Motor neuron (in vitro differentiated cells): ENCODE data around the gene SP100. TPM values are rescaled to one million over a fixed set of nuclear protein-coding genes. Genes with fewer than 3 reads are reported as not detected.

Source experiments
- ATAC-seq, 8 experiments: fragments of 200-7000 bp; cut with Tn5 transposase; replicated peaks in 6 of 8; 2 replicates each; pipeline ENCODE4 v1.8.0; 2021; ENCODE audit warnings: mild to moderate bottlenecking in 8 of 8, moderate library complexity in 8 of 8
- H3K27ac ChIP-seq, 2 donors: fragments of 250-450 bp; sonication (Bioruptor Pico); 2 replicates each; pipeline ENCODE4 v1.9.0; 2021; ENCODE audit warnings: antibody characterized with exemption in 2 of 2, mild to moderate bottlenecking in 2 of 2, moderate library complexity in 1 of 2
- H3K4me1 ChIP-seq, 2 donors: fragments of 250-450 bp; sonication (Bioruptor Pico); replicated peaks in 1 of 2; 2 replicates each; pipeline ENCODE4 v1.6.1; 2021; ENCODE audit warnings: antibody characterized with exemption in 2 of 2, mild to moderate bottlenecking in 2 of 2, moderate library complexity in 1 of 2
- H3K4me3 ChIP-seq, 5 donors: fragments of 250-450 bp; sonication (Bioruptor Pico); 2 replicates each; pipeline ENCODE4 v1.9.0; 2021; ENCODE audit warnings: antibody characterized with exemption in 5 of 5, mild to moderate bottlenecking in 5 of 5, moderate library complexity in 4 of 5
- WGBS, 10 experiments: fragments of 450-650 bp; shearing (Covaris generic); methylation state at CpG; one replicate each; pipeline ENCODE4 v1.0.0; 2022; 5-methylcytosine and 5-hydroxymethylcytosine counted together
- in situ Hi-C, 9 experiments: fragments of 400-800 bp; cut with MboI; loops; one replicate each; pipeline ENCODE4 v1.15.0; 2021; ENCODE audit warnings: low sequenced_read_pairs in 9 of 9, low pct_unique_long_range_greater_than_20kb in 2 of 9; ENCODE audit not compliant: unreplicated experiment in 9 of 9
- total RNA-seq, 8 experiments: library from RNA; unstranded; fragments of 300-600 nt; gene quantifications; 2 replicates each; pipeline versions ENCODE4 v1.2.3 to v1.2.4, GENCODE V29; 2022

SP100 gene
- total RNA-seq, 8 experiments from 2014 or later = 0.05 to 166 (median 13.1) TPM

GRCh38 chr2:230541934-230542380, 126.0 kb downstream of the SP100 start:
- no peaks in the 10 kb centered on the region for H3K4me1 ChIP-seq
- H3K4me3 ChIP-seq = no peak overlapping the region
- no peak overlapping the region for H3K27ac ChIP-seq
- in situ Hi-C loops = no loop called here
- WGBS, 10 experiments = 33 to 100% (median 68%) methylated on average over 1 to 3 of the region's 3 CpGs; no CpG with 5 or more reads in 3 of the 10 experiments
- no peak for ATAC-seq

- 35 to 100% (median 83%) methylated on average over 1 to 2 of the region's 2 CpGs; no CpG with 5 or more reads in 1 of the 10 experiments for WGBS, 10 experiments
- ATAC-seq = no peak
- Histone ChIP-seq H3K4me1 (no peaks in the 10 kb centered on the region), H3K4me3 (no peak overlapping the region), H3K27ac (no peak overlapping the region)
- in situ Hi-C loops = no loop called here
These were observed 126.8 kb downstream of the SP100 start for GRCh38 chr2:230542751-230543150.

GRCh38 chr2:230552181-230552580, 136.2 kb downstream of the SP100 start:
- no peak for ATAC-seq
- 44 to 100% (median 100%) methylated on average over 1 of the region's 2 CpGs; no CpG with 5 or more reads in 4 of the 10 experiments for WGBS, 10 experiments
- in situ Hi-C loops = no loop called here
- H3K4me1 ChIP-seq = no peaks in the 10 kb centered on the region
- no peak overlapping the region for H3K27ac ChIP-seq
- no peak overlapping the region for H3K4me3 ChIP-seq

GRCh38 chr2:230557065-230557464, 141.1 kb downstream of the SP100 start:
- 0 to 90% (median 26%) methylated on average over 1 of the region's 1 CpG for WGBS, 10 experiments
- Histone ChIP-seq H3K27ac (no peak overlapping the region), H3K4me3 (no peak overlapping the region), H3K4me1 (no peaks in the 10 kb centered on the region)
- ATAC-seq = peak in 2 of 8 experiments; percentile 86 to 94
- in situ Hi-C loops = no loop called here

GRCh38 chr2:230564805-230565779, 149.1 kb downstream of the SP100 start:
- H3K4me1 ChIP-seq = no peaks in the 10 kb centered on the region
- no peak overlapping the region for H3K4me3 ChIP-seq
- ATAC-seq = no peak
- 34 to 80% (median 59%) methylated on average over 1 to 10 of the region's 11 CpGs for WGBS, 10 experiments
- in situ Hi-C loops = no loop called here
- no peak overlapping the region for H3K27ac ChIP-seq

GRCh38 chr2:230569298-230569697, 153.3 kb downstream of the SP100 start:
- in situ Hi-C loops = no loop called here
- WGBS, 10 experiments = 33 to 100% (median 67%) methylated on average over 1 to 2 of the region's 2 CpGs; no CpG with 5 or more reads in 4 of the 10 experiments
- no peak for ATAC-seq

GRCh38 chr2:230570987-230571386, 155.0 kb downstream of the SP100 start:
- WGBS, 10 experiments = 57 to 60% methylated on average over 1 of the region's 1 CpG; no CpG with 5 or more reads in 8 of the 10 experiments
- in situ Hi-C loops = no loop called here
- ATAC-seq = no peak
- Histone ChIP-seq H3K27ac (no peak overlapping the region), H3K4me3 (no peak overlapping the region), H3K4me1 (no peaks in the 10 kb centered on the region)

More at GRCh38 chr2:230569298-230569697, 153.3 kb downstream of the SP100 start:
- Histone ChIP-seq H3K4me1 (no peaks in the 10 kb centered on the region), H3K4me3 (no peak overlapping the region), H3K27ac (no peak overlapping the region)

- no peak overlapping the region for H3K27ac ChIP-seq
- no peak for ATAC-seq
- no peak overlapping the region for H3K4me3 ChIP-seq
- H3K4me1 ChIP-seq = no peaks in the 10 kb centered on the region
- in situ Hi-C loops = no loop called here
- 46 to 100% (median 67%) methylated on average over 1 to 6 of the region's 9 CpGs; no CpG with 5 or more reads in 1 of the 10 experiments for WGBS, 10 experiments
These were observed 159.8 kb downstream of the SP100 start for GRCh38 chr2:230575642-230576324.

GRCh38 chr2:230577114-230577513, 161.1 kb downstream of the SP100 start:
- Histone ChIP-seq H3K4me1 (no peaks in the 10 kb centered on the region), H3K4me3 (no peak overlapping the region), H3K27ac (no peak overlapping the region)
- ATAC-seq = no peak
- in situ Hi-C loops = no loop called here
- 15 to 84% (median 71%) methylated on average over 2 to 6 of the region's 6 CpGs for WGBS, 10 experiments

- in situ Hi-C loops = no loop called here
- Histone ChIP-seq H3K27ac (no peak overlapping the region), H3K4me3 (no peak overlapping the region), H3K4me1 (no peaks in the 10 kb centered on the region)
- no peak for ATAC-seq
- 0 to 72% (median 44%) methylated on average over 1 to 2 of the region's 2 CpGs; no CpG with 5 or more reads in 1 of the 10 experiments for WGBS, 10 experiments
These were observed 162.1 kb downstream of the SP100 start for GRCh38 chr2:230578106-230578505.

- Histone ChIP-seq H3K27ac (no peak overlapping the region), H3K4me3 (no peak overlapping the region), H3K4me1 (no peaks in the 10 kb centered on the region)
- ATAC-seq = peak in 2 of 8 experiments; percentile 89 to 95
- WGBS, 10 experiments = 7 to 100% (median 82%) methylated on average over 2 to 5 of the region's 5 CpGs
- in situ Hi-C loops = no loop called here
These were observed 166.9 kb downstream of the SP100 start for GRCh38 chr2:230582851-230583283.

- H3K4me1 ChIP-seq = no peaks in the 10 kb centered on the region
- no peak overlapping the region for H3K27ac ChIP-seq
These were observed 167.6 kb downstream of the SP100 start for GRCh38 chr2:230583581-230583980.

More at GRCh38 chr2:230583581-230583980, 167.6 kb downstream of the SP100 start:
- ATAC-seq = peak in 1 of 8 experiments; percentile 25
- WGBS, 10 experiments = 38 to 100% (median 47%) methylated on average over 1 to 2 of the region's 2 CpGs; no CpG with 5 or more reads in 3 of the 10 experiments
- no peak overlapping the region for H3K4me3 ChIP-seq
- in situ Hi-C loops = no loop called here
